ENCODE measurements around the gene CNGB1.

- TF ChIP-seq CTCF (IDR thresholded peaks at IDR 0.05): no peak
- TF ChIP-seq GABPA (IDR thresholded peaks at IDR 0.05; ENCODE audit: low read depth): no peak
- no peak for TF ChIP-seq EP300 (IDR thresholded peaks at IDR 0.05; ENCODE audit: borderline replicate concordance in 1 of 2, low read depth in 1 of 2, low read length in 1 of 2)
- TF ChIP-seq REST (IDR thresholded peaks at IDR 0.05; ENCODE audit: low read depth, low read length): no peak
- no peak for TF ChIP-seq RXRA (IDR thresholded peaks at IDR 0.05; ENCODE audit: borderline replicate concordance, low read depth)
- TF ChIP-seq TAF1 (IDR thresholded peaks at IDR 0.05; ENCODE audit: borderline replicate concordance, low read depth, low read length): no peak
- TF ChIP-seq USF1 (IDR thresholded peaks at IDR 0.05; ENCODE audit: borderline replicate concordance, low read depth): no peak
- no peak for TF ChIP-seq SMC3 (IDR thresholded peaks at IDR 0.05; ENCODE audit: low read depth, low read length)
- no peak for TF ChIP-seq RAD21 (IDR thresholded peaks at IDR 0.05; ENCODE audit: low read length)
- TF ChIP-seq POLR2AphosphoS5 (IDR thresholded peaks at IDR 0.05; ENCODE audit: low read depth, low read length): no peak
- TF ChIP-seq CHD2 (IDR thresholded peaks at IDR 0.05; ENCODE audit: low read length, partially characterized antibody): no peak
- TF ChIP-seq ELF1 (IDR thresholded peaks at IDR 0.05): no peak
These were observed 81.4 kb downstream of the CNGB1 start for GRCh38 chr16:57889522-57889921.

All from SK-N-SH (cell line).